ENCODE data around the gene DNAH6.

Gene DNAH6

DNA sequence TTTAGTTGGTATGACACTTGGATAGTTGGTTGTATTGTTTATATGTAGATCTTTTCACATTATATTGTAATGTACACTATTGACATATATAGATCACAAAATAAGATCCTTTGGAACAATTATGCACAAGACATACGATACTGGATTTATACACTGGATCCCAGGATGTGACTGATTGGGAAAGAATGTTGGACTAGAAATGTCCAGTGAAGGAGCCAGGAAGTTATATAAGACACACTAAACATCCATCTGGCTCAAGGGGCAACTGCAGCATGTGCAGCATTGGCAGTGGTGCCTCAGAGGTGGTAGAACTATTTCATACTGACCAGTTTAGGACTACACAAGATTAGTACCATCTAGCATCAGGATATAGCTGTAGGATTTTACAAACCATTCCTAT, 259.7 kb downstream of the DNAH6 start:
- DNase-seq (ENCODE audit: extremely low read depth, insufficient read length): no peak
- no peaks in the 10 kb centered on the region for H3K36me3 ChIP-seq (ENCODE audit: control insufficient read depth, insufficient read depth, low read length)
- no peak overlapping the region for H3K4me3 ChIP-seq (replicated peaks; ENCODE audit: low read depth, low read length)
- no peaks in the 10 kb centered on the region for H3K27me3 ChIP-seq (replicated peaks; ENCODE audit: control insufficient read depth, insufficient read depth, low read length)
- TF ChIP-seq, protein P1, sequence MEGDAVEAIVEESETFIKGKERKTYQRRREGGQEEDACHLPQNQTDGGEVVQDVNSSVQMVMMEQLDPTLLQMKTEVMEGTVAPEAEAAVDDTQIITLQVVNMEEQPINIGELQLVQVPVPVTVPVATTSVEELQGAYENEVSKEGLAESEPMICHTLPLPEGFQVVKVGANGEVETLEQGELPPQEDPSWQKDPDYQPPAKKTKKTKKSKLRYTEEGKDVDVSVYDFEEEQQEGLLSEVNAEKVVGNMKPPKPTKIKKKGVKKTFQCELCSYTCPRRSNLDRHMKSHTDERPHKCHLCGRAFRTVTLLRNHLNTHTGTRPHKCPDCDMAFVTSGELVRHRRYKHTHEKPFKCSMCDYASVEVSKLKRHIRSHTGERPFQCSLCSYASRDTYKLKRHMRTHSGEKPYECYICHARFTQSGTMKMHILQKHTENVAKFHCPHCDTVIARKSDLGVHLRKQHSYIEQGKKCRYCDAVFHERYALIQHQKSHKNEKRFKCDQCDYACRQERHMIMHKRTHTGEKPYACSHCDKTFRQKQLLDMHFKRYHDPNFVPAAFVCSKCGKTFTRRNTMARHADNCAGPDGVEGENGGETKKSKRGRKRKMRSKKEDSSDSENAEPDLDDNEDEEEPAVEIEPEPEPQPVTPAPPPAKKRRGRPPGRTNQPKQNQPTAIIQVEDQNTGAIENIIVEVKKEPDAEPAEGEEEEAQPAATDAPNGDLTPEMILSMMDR (IDR thresholded peaks at IDR 0.05; ENCODE audit: insufficient read depth, low read length, poor library complexity, severe bottlenecking): no peak

DNA sequence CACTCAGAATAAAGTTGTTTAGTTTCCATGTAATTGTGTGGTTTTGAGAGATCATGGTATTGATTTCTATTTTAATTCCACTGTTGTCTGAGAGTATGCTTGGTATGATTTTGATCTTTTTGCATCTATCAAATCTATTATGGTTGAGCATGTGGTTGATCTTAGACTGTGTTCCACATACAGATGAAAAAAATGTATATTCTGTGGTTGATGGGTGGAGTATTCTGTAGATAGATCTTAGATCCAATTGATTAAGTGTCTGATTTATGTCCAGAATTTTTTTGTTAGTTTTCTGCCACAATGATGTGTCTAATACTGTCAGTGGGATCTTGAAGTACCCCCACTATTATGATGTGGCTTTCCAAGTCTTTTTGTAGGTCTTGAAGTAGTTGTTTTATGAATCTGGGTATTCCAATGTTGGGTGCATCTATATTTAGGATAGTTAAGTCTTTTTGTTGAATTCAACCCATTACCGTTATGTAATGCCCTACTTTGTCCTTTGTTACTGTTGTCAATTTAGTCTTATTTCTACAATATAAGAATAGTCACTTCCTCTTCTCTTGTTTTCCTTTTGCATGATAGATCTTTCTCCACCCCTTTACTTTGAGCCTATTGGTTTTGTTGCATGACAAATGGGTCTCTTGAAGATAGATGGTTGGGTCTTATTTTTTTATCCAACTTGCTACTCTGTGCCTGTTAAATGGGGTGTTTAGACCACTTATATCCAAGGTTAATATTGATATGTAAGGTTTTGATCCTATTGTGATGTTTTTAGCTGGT, 262.8 kb downstream of the DNAH6 start:
- Histone ChIP-seq H3K36me3 (ENCODE audit: control insufficient read depth, insufficient read depth, low read length) (no peaks in the 10 kb centered on the region), H3K4me3 (replicated peaks; ENCODE audit: low read depth, low read length) (no peak overlapping the region), H3K27me3 (replicated peaks; ENCODE audit: control insufficient read depth, insufficient read depth, low read length) (no peaks in the 10 kb centered on the region)
- TF ChIP-seq, protein P1 (IDR thresholded peaks at IDR 0.05; ENCODE audit: insufficient read depth, low read length, poor library complexity, severe bottlenecking): no peak
- DNase-seq (ENCODE audit: extremely low read depth, insufficient read length): no peak

DNA sequence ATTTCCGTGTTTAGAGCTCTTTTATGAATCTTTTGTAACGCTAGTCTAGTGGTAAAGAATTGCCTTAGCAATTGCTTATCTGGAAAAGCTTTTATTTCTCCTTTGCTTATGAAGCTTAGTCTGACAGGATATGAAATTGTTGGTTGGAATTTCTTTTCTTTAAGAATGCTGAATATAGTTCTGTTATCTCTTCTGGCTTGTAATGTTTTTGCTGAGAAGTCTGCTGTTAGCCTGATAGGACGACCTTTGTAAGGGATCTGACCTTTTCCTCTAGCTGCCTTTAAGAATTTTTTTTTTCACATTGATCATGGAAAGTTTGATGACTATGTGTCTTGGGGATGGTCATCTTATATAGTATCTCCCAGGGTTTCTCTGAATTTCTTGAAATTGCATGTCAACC, 263.5 kb downstream of the DNAH6 start:
- Histone ChIP-seq H3K27me3 (replicated peaks; ENCODE audit: control insufficient read depth, insufficient read depth, low read length) (no peaks in the 10 kb centered on the region), H3K4me3 (replicated peaks; ENCODE audit: low read depth, low read length) (no peak overlapping the region), H3K36me3 (ENCODE audit: control insufficient read depth, insufficient read depth, low read length) (no peaks in the 10 kb centered on the region)
- TF ChIP-seq, protein P1 (IDR thresholded peaks at IDR 0.05; ENCODE audit: insufficient read depth, low read length, poor library complexity, severe bottlenecking): no peak
- no peak for DNase-seq (ENCODE audit: extremely low read depth, insufficient read length)

DNA sequence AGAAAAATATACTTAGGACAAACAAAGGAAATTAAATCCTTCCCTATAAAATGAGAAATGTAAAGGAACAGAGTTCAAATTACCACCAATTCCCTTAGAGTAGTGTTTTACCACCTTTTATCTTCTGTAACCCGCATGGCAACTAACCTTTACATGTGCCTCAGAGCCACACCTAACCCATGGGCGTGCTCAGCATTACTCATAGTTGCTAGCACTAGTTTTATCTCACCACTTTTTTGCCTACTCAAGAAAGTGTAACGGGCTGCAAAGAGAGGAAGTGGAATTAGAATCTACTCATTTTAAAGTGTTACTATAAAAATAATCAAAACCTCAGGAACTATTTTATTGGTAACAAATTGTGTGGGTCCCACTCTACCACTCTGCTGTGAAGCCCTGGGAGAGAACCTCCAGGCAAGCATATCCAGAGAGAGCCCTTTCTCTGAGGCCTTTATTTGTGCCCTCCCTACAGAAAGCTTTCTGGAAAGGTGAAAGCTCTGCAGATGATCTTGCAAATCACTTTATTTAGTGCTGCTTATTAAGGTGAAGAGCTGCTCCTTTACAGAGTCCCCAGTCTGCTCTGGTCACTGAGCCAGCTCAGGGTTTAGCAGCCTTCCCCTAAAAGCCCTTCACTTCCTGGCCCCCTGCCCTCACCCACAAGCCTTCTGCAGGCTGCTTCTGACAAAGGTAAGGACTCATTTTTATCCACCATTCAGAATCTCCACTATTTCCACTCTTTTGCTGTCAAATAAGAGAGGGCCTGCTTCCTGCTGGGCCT, 265.8 kb downstream of the DNAH6 start:
- DNase-seq (ENCODE audit: extremely low read depth, insufficient read length): no peak
- Histone ChIP-seq H3K27me3 (replicated peaks; ENCODE audit: control insufficient read depth, insufficient read depth, low read length) (no peaks in the 10 kb centered on the region), H3K4me3 (replicated peaks; ENCODE audit: low read depth, low read length) (no peak overlapping the region), H3K36me3 (ENCODE audit: control insufficient read depth, insufficient read depth, low read length) (no peaks in the 10 kb centered on the region)
- TF ChIP-seq, protein P1 (IDR thresholded peaks at IDR 0.05; ENCODE audit: insufficient read depth, low read length, poor library complexity, severe bottlenecking): no peak

DNA sequence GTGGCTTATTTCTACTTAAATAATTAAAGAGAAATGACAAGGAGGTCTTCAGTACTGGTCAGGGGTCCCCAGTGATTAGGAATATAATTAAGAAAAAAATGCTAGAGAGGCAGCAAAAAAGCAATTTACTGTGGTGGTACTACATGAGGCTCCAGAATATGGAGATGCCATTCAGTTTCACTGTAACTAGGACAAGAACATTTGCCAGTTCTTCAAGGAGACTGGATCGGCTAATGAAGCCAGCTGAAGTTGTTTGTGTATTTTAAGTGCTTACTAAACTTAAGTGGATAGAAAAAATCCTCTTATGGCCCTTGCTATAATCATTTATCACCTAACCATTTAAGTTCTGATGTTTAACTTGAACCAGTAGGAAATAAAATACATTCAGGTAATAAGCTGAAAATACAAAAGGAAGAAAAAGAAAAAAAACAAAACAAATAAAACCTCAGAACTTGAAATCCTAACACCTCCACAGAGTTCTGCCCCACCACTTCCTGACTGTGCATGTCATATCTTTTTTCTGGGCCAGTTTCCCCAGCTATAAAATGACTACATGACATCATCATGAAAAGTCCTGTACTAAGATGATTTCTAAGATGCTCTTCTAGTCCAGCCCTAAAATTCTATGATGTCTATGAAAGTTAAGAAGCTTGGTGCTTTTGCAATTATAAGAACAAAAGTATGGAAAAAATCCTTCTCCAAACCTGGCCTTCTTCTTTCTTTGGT, 266.6 kb downstream of the DNAH6 start:
- H3K36me3 ChIP-seq (ENCODE audit: control insufficient read depth, insufficient read depth, low read length): no peaks in the 10 kb centered on the region
- no peaks in the 10 kb centered on the region for H3K27me3 ChIP-seq (replicated peaks; ENCODE audit: control insufficient read depth, insufficient read depth, low read length)
- H3K4me3 ChIP-seq (replicated peaks; ENCODE audit: low read depth, low read length): no peak overlapping the region
- TF ChIP-seq, protein P1 (IDR thresholded peaks at IDR 0.05; ENCODE audit: insufficient read depth, low read length, poor library complexity, severe bottlenecking): no peak
- no peak for DNase-seq (ENCODE audit: extremely low read depth, insufficient read length)

Measured in GM06990 (cell line).